ENCODE data around the gene PFN2. TPM values are rescaled to one million over a fixed set of nuclear protein-coding genes. Genes with fewer than 3 reads are reported as not detected.
"Not testable (repeated sequence)": the region's sequence is repeated elsewhere in the genome, so short reads cannot be mapped to it uniquely, and the experiment has no call there.

The PFN2 gene
- total RNA-seq, 4 donors from 2014 or later, result 6.5 to 19.9 (median 13.2) TPM

- 94% methylated on average over 1 of the region's 1 CpG for WGBS
- DNase-seq (ENCODE audit: low spot score in 2 of 2), result no peak
- peaks cover 6% of the 10 kb centered on the region for H3K9me3 ChIP-seq
- no peaks in the 10 kb centered on the region for H3K27me3 ChIP-seq
- no peak overlapping the region for H3K4me3 ChIP-seq
- TF ChIP-seq POLR2A (IDR thresholded peaks at IDR 0.05), result no peak
- no peak for TF ChIP-seq POLR2AphosphoS5 (IDR thresholded peaks at IDR 0.05)
- no peak for TF ChIP-seq CTCF (IDR thresholded peaks at IDR 0.05)
- TF ChIP-seq EP300 (IDR thresholded peaks at IDR 0.05), result no peak
- no peaks in the 10 kb centered on the region for H3K36me3 ChIP-seq
- H3K27ac ChIP-seq, result no peak overlapping the region
- no peaks in the 10 kb centered on the region for H3K4me1 ChIP-seq
Measured at GRCh38 chr3:149990423-149990948, 19.8 kb upstream of the PFN2 start.

- WGBS, result 94% methylated on average over 2 of the region's 2 CpGs
- no peak for DNase-seq (ENCODE audit: low spot score in 2 of 2)
- Histone ChIP-seq H3K9me3 (no peaks in the 10 kb centered on the region), H3K36me3 (no peaks in the 10 kb centered on the region), H3K27ac (no peak overlapping the region), H3K4me1 (no peaks in the 10 kb centered on the region), H3K4me3 (no peak overlapping the region), H3K27me3 (no peaks in the 10 kb centered on the region)
- TF ChIP-seq POLR2AphosphoS5 (IDR thresholded peaks at IDR 0.05) (no peak), EP300 (IDR thresholded peaks at IDR 0.05) (no peak), POLR2A (IDR thresholded peaks at IDR 0.05) (no peak), CTCF (IDR thresholded peaks at IDR 0.05) (no peak)
Measured at GRCh38 chr3:149989307-149989706, 18.6 kb upstream of the PFN2 start.

- Histone ChIP-seq H3K27ac (no peak overlapping the region), H3K36me3 (no peaks in the 10 kb centered on the region), H3K4me3 (no peak overlapping the region), H3K9me3 (no peaks in the 10 kb centered on the region), H3K4me1 (no peaks in the 10 kb centered on the region), H3K27me3 (no peaks in the 10 kb centered on the region)
- no peak for DNase-seq (ENCODE audit: low spot score in 2 of 2)
- no peak for TF ChIP-seq POLR2AphosphoS5 (IDR thresholded peaks at IDR 0.05)
- TF ChIP-seq CTCF (IDR thresholded peaks at IDR 0.05), result no peak
- no peak for TF ChIP-seq EP300 (IDR thresholded peaks at IDR 0.05)
- TF ChIP-seq POLR2A (IDR thresholded peaks at IDR 0.05), result no peak
- 96% methylated on average over 4 of the region's 4 CpGs for WGBS
Measured at GRCh38 chr3:149983628-149984027, 12.9 kb upstream of the PFN2 start.

- not testable (repeated sequence) for H3K27ac ChIP-seq; H3K4me1 ChIP-seq; DNase-seq (ENCODE audit: low spot score in 2 of 2); H3K9me3 ChIP-seq; H3K36me3 ChIP-seq; H3K27me3 ChIP-seq; H3K4me3 ChIP-seq
- WGBS, result 97% methylated on average over 32 of the region's 32 CpGs
Measured at GRCh38 chr3:149983053-149983452, 12.4 kb upstream of the PFN2 start.

GRCh38 chr3:149981979-149982378 lies 11.3 kb upstream of the PFN2 start:
- H3K9me3 ChIP-seq; H3K4me3 ChIP-seq; H3K4me1 ChIP-seq; DNase-seq (ENCODE audit: low spot score in 2 of 2); H3K27ac ChIP-seq; H3K36me3 ChIP-seq; H3K27me3 ChIP-seq: not testable (repeated sequence)
- 71% methylated on average over 4 of the region's 10 CpGs for WGBS

- Histone ChIP-seq H3K27ac (no peak overlapping the region), H3K4me3 (no peak overlapping the region), H3K9me3 (no peaks in the 10 kb centered on the region), H3K4me1 (no peaks in the 10 kb centered on the region), H3K27me3 (peaks cover 3% of the 10 kb centered on the region), H3K36me3 (no peaks in the 10 kb centered on the region)
- TF ChIP-seq EP300 (IDR thresholded peaks at IDR 0.05) (no peak), POLR2AphosphoS5 (IDR thresholded peaks at IDR 0.05) (no peak), POLR2A (IDR thresholded peaks at IDR 0.05) (no peak)
- DNase-seq (ENCODE audit: low spot score in 2 of 2), result no peak
- whole genome bisulfite sequencing, result 28% methylated on average over 2 of the region's 2 CpGs
Measured at GRCh38 chr3:149977386-149977785, 6.7 kb upstream of the PFN2 start.

GRCh38 chr3:149975919-149976318 lies 5.2 kb upstream of the PFN2 start:
- no peaks in the 10 kb centered on the region for H3K9me3 ChIP-seq
- TF ChIP-seq EP300 (IDR thresholded peaks at IDR 0.05), result no peak
- no peak for TF ChIP-seq POLR2A (IDR thresholded peaks at IDR 0.05)
- TF ChIP-seq POLR2AphosphoS5 (IDR thresholded peaks at IDR 0.05), result no peak
- no peak for TF ChIP-seq CTCF (IDR thresholded peaks at IDR 0.05)
- no peak overlapping the region for H3K4me3 ChIP-seq
- peaks cover 6% of the 10 kb centered on the region for H3K4me1 ChIP-seq
- H3K36me3 ChIP-seq, result no peaks in the 10 kb centered on the region
- no peak overlapping the region for H3K27ac ChIP-seq
- H3K27me3 ChIP-seq, result peaks cover 6% of the 10 kb centered on the region
- no peak for DNase-seq (ENCODE audit: low spot score in 2 of 2)
